Cardiac muscle cell (in vitro differentiated cells and primary cell): Measurements from ENCODE around the gene LRRK1. TPM values are rescaled to one million over a fixed set of nuclear protein-coding genes. Genes with fewer than 3 reads are reported as not detected.
"Not testable (repeated sequence)": the region's sequence is repeated elsewhere in the genome, so short reads cannot be mapped to it uniquely, and the experiment has no call there.

Experiments used
- DNase-seq, 2 donors: peaks; one replicate each; pipeline versions ENCODE4 v3.0.0 to v3.0.0-alpha.2; 2010 to 2017; ENCODE audit warnings: low read depth in 1 of 2, low spot score in 1 of 2
- H3K27ac ChIP-seq: fragments of 200-600 bp; sonication (generic); 2 replicates; pipeline ENCODE4 v1.5.1; 2016
- H3K27me3 ChIP-seq: fragments of 200-600 bp; sonication (generic); 2 replicates; pipeline ENCODE4 v1.6.0; 2016; ENCODE audit warnings: control low read depth
- H3K36me3 ChIP-seq: fragments of 200-600 bp; sonication (generic); 2 replicates; pipeline ENCODE4 v1.5.1; 2016; ENCODE audit warnings: control low read depth
- H3K4me1 ChIP-seq: fragments of 200-600 bp; sonication (generic); 2 replicates; pipeline ENCODE4 v1.8.1; 2017; ENCODE audit warnings: low read depth, mild to moderate bottlenecking, mixed run types
- H3K4me3 ChIP-seq: fragments of 200-600 bp; sonication (generic); 2 replicates; pipeline ENCODE4 v1.5.1; 2016; ENCODE audit warnings: mild to moderate bottlenecking
- H3K9me3 ChIP-seq: fragments of 200-600 bp; sonication (generic); 2 replicates; pipeline ENCODE4 v1.5.1; 2017; ENCODE audit warnings: low read depth, mild to moderate bottlenecking, control low read depth
- CTCF ChIP-seq: IDR thresholded peaks from 2 replicates; pipeline ENCODE4 v1.5.1; 2012; ENCODE audit warnings: low read depth, mild to moderate bottlenecking, low read length
- polyA plus RNA-seq: library from polyadenylated mRNA; unstranded; fragments of >200 nt; fragmentation: Nextera tagmentation; extraction: Ambion mirVana; gene quantifications from 2 replicates; pipeline ENCODE4 v1.2.1, GENCODE V29; 2016
- total RNA-seq: library from RNA; depleted of rRNA; stranded (reverse); fragments of >200 nt; gene quantifications from 2 replicates; pipeline ENCODE4 v1.2.3, GENCODE V29; 2016

The LRRK1 gene
- total and polyA plus RNA-seq, 2 experiments from 2014 or later, result 0.12 to 1.0 TPM

- DNase-seq, result no peak
- peaks cover 17% of the 10 kb centered on the region for H3K4me1 ChIP-seq
- H3K27ac ChIP-seq, result no peak overlapping the region
- H3K36me3 ChIP-seq, result no peaks in the 10 kb centered on the region
- no peak for TF ChIP-seq CTCF
- no peaks in the 10 kb centered on the region for H3K9me3 ChIP-seq
- no peaks in the 10 kb centered on the region for H3K27me3 ChIP-seq
- no peak overlapping the region for H3K4me3 ChIP-seq
Measured at GRCh38 chr15:101071651-101072050, 152.5 kb downstream of the LRRK1 start.

- H3K36me3 ChIP-seq, DNase-seq: not testable (repeated sequence)
Measured at GRCh38 chr15:101072235-101072634, 153.1 kb downstream of the LRRK1 start.

GRCh38 chr15:101077806-101078668 lies 158.9 kb downstream of the LRRK1 start:
- DNase-seq, H3K9me3 ChIP-seq, H3K27ac ChIP-seq, H3K4me3 ChIP-seq, H3K4me1 ChIP-seq, H3K27me3 ChIP-seq, H3K36me3 ChIP-seq: not testable (repeated sequence)

More at GRCh38 chr15:101072235-101072634, 153.1 kb downstream of the LRRK1 start:
- H3K4me3 ChIP-seq, H3K27ac ChIP-seq, H3K9me3 ChIP-seq, H3K27me3 ChIP-seq: not testable (repeated sequence)
- H3K4me1 ChIP-seq, result peaks cover 17% of the 10 kb centered on the region

GRCh38 chr15:101078669-101079323 lies 159.6 kb downstream of the LRRK1 start:
- Histone ChIP-seq H3K4me1 (no peaks in the 10 kb centered on the region), H3K9me3 (no peaks in the 10 kb centered on the region), H3K27ac (no peak overlapping the region), H3K4me3 (no peak overlapping the region), H3K27me3 (no peaks in the 10 kb centered on the region), H3K36me3 (no peaks in the 10 kb centered on the region)
- no peak for TF ChIP-seq CTCF
- DNase-seq, result no peak

- no peaks in the 10 kb centered on the region for H3K4me1 ChIP-seq
- H3K27ac ChIP-seq, result no peak overlapping the region
- TF ChIP-seq CTCF, result no peak
- H3K27me3 ChIP-seq, result no peaks in the 10 kb centered on the region
- H3K4me3 ChIP-seq, result no peak overlapping the region
- DNase-seq, result no peak
- no peaks in the 10 kb centered on the region for H3K36me3 ChIP-seq
- no peaks in the 10 kb centered on the region for H3K9me3 ChIP-seq
Measured at GRCh38 chr15:101081900-101082299, 162.7 kb downstream of the LRRK1 start.

- Histone ChIP-seq H3K36me3 (no peaks in the 10 kb centered on the region), H3K27me3 (no peaks in the 10 kb centered on the region), H3K4me3 (no peak overlapping the region), H3K4me1 (no peaks in the 10 kb centered on the region), H3K27ac (no peak overlapping the region), H3K9me3 (no peaks in the 10 kb centered on the region)
- no peak for TF ChIP-seq CTCF
- no peak for DNase-seq
Measured at GRCh38 chr15:101083336-101084045, 164.3 kb downstream of the LRRK1 start.
